BLaER1 (cell line): ENCODE data around the gene SPACA5.
"Not testable (repeated sequence)": the region's sequence is repeated elsewhere in the genome, so short reads cannot be mapped to it uniquely, and the experiment has no call there.

ENCODE experiments used
- H3K27ac ChIP-seq: shearing (Covaris generic); formaldehyde crosslinking; 2 replicates; pipeline ENCODE4 v1.8.1; 2022
- H3K27me3 ChIP-seq: shearing (Covaris generic); formaldehyde crosslinking; 2 replicates; pipeline ENCODE4 v1.8.1; 2022
- H3K36me3 ChIP-seq: shearing (Covaris generic); formaldehyde crosslinking; 2 replicates; pipeline ENCODE4 v1.8.1; 2022
- H3K4me1 ChIP-seq: shearing (Covaris generic); formaldehyde crosslinking; 2 replicates; pipeline ENCODE4 v1.8.1; 2022
- H3K4me2 ChIP-seq: shearing (Covaris generic); formaldehyde crosslinking; 2 replicates; pipeline ENCODE4 v1.8.1; 2022
- H3K4me3 ChIP-seq: shearing (Covaris generic); formaldehyde crosslinking; 2 replicates; pipeline ENCODE4 v1.8.1; 2022
- H3K9ac ChIP-seq: shearing (Covaris generic); formaldehyde crosslinking; 2 replicates; pipeline ENCODE4 v1.8.1; 2022
- H3K9me3 ChIP-seq: shearing (Covaris generic); formaldehyde crosslinking; 2 replicates; pipeline ENCODE4 v1.8.1; 2022
- H4K20me1 ChIP-seq: shearing (Covaris generic); formaldehyde crosslinking; 2 replicates; pipeline ENCODE4 v1.8.1; 2022
- Cebpa-rat ChIP-seq: shearing (Covaris generic); IDR thresholded peaks from 2 replicates; pipeline ENCODE4 v1.8.1; 2022

Gene SPACA5

DNA sequence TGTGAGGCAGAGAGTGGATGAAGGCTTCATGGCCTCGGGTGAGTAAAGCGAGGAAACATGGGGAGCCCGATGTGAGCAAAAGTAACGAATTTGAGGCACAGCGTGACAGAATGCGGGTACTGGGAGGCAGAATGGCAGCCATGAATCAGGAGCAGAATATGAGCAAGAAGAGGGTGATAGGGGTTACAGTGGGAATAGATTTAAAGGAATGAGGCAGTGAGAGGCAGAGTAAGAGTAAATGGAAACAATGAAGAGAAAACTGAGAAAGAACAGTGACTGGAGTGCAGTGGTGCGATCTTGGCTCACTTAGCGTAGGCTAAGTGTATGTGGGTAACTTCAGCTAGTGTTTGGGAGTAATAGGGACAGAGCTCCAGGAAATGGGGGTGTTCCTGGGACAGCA is at the start of gene SPACA5:
SPACA5 (plus strand) TSS at position 301 of the 400 bp plus-strand sequence. CDS start 815 bp downstream, outside the sequence.
- not testable (repeated sequence) for H3K9me3 ChIP-seq, H3K27me3 ChIP-seq, H3K4me1 ChIP-seq, H4K20me1 ChIP-seq, H3K4me3 ChIP-seq, H3K27ac ChIP-seq, H3K9ac ChIP-seq, H3K4me2 ChIP-seq, H3K36me3 ChIP-seq

DNA sequence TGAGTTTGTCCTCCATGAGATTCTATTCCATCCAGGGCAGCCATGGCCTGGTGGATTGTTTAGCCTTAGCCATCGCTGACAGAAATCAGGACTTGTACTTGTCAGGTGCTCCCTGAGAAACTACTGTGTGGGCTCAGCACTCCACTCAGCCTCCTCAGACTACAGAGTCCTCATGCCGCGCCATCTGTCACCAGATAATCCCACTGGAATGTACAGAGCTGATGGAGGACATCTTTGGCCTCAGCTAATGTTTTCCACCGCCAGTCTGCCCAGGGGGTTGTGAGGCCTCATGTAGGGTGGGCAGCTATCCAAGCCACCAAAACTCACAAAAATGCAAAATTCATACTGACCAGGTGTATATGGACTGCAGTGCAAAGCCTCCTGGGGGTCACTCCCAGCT is 48.6 kb upstream of the SPACA5 start:
- H3K9ac ChIP-seq, H4K20me1 ChIP-seq, H3K4me2 ChIP-seq, H3K36me3 ChIP-seq, H3K9me3 ChIP-seq, H3K4me1 ChIP-seq, H3K27ac ChIP-seq, H3K4me3 ChIP-seq: not testable (repeated sequence)
- peaks cover 46% of the 10 kb centered on the region for H3K27me3 ChIP-seq

DNA sequence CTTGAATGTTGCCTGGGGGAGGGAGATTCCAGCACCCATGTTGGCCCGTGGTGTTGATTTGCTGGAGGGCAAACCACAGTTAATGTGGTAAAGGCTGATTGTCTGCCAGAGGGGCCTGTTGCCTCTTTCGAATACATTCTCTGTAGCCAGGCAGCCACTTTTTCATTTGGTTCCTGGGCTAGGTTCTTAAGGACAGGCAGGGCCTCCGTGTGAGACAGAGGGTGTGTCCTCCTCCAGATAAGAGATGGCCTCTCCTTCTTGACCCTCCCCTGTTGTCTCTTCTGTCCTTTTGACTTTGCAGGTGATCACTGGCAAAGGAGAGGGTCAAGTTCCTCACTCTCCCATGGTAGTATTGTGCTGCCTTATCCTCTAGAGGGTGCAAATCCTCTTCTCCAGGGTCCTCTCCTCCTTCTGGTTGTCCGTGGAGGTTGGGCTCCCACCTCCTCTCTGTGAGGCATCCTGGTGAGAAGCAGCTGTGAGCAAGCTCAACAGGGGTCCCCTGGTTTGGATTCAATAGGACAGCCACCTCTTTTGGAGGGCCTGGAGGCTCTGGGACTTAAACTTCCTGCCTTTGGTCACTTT is 47.9 kb upstream of the SPACA5 start:
- no peak for TF ChIP-seq Cebpa-rat

DNA sequence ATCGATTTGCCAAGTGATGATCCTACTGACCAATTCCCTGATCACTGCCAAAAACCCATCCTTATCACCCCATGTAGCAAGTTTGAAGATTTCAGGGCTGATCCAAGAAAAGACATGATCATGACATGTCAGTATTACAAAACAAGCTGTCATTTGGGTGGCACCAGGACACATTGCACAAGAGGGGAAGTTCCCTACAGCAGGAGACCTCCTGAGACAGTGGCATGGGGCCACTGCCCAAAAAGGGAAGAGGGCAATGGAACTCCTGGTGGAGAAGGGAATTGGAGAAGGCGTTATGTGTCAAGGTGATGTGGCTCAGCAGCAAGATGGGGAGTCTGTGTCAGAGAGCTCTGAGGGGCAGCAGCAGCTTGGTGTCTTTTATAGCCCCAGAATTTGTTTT is 46.4 kb upstream of the SPACA5 start:
- TF ChIP-seq Cebpa-rat: no peak
- no peak overlapping the region for H3K9ac ChIP-seq
- no peak overlapping the region for H3K4me2 ChIP-seq
- no peaks in the 10 kb centered on the region for H3K36me3 ChIP-seq
- no peaks in the 10 kb centered on the region for H4K20me1 ChIP-seq
- no peaks in the 10 kb centered on the region for H3K4me1 ChIP-seq
- no peak overlapping the region for H3K4me3 ChIP-seq
- H3K27ac ChIP-seq: no peak overlapping the region
- peaks cover 21% of the 10 kb centered on the region for H3K9me3 ChIP-seq
- peaks cover 48% of the 10 kb centered on the region for H3K27me3 ChIP-seq

More for the DNA sequence above, 47.9 kb upstream of the SPACA5 start:
- H3K4me3 ChIP-seq: no peak overlapping the region
- no peak overlapping the region for H3K27ac ChIP-seq
- no peaks in the 10 kb centered on the region for H4K20me1 ChIP-seq
- peaks cover 46% of the 10 kb centered on the region for H3K27me3 ChIP-seq
- H3K9ac ChIP-seq: no peak overlapping the region
- H3K4me1 ChIP-seq: no peaks in the 10 kb centered on the region
- no peaks in the 10 kb centered on the region for H3K36me3 ChIP-seq
- peaks cover 6% of the 10 kb centered on the region; the same call in 1 of the 2 replicates for H3K9me3 ChIP-seq
- no peak overlapping the region for H3K4me2 ChIP-seq

DNA sequence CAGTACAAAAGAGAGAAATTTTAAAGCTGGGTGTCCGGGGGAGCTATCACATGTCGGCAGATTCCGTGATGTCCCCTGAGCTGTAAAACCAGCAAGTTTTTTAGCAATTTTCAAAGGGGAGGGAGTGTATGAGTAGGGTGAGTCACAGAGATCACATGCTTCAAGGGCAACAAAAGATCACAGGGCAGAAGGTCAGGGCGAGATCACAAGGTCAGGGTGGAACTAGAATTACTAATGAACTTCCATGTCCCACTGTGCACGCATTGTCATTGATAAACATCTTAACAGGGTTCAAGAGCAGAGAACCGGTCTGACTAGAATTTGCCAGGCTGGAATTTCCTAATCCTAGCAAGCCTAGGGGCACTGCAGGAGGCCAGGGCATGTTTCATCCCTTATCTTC is 45.0 kb upstream of the SPACA5 start:
- H3K9me3 ChIP-seq: peaks cover 27% of the 10 kb centered on the region
- H3K27ac ChIP-seq, H3K9ac ChIP-seq, H3K4me1 ChIP-seq, H3K36me3 ChIP-seq, H4K20me1 ChIP-seq, H3K4me2 ChIP-seq, H3K4me3 ChIP-seq: not testable (repeated sequence)
- H3K27me3 ChIP-seq: peaks cover 41% of the 10 kb centered on the region

DNA sequence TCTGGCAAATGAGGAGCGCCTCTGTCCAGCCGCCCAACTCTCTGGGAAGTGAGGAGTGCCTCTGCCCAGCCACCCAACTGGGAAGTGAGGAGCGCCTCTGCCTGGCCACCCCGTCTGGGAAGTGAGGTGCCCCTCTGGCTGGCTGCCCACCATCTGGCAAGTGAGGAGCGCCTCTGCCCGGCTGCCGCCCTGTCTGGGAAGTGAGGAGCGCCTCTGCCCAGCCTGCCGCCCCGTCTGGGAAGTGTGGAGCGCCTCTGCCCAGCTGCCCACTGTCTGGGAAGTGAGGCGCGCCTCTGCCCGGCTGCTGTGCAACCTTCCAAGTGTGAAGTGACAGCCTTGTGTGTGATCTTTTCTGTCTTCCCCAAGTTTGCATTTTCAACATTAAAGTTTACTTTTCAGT is 41.3 kb upstream of the SPACA5 start:
- H3K4me1 ChIP-seq, H3K36me3 ChIP-seq, H3K4me2 ChIP-seq, H3K9ac ChIP-seq, H3K4me3 ChIP-seq, H3K27ac ChIP-seq, H4K20me1 ChIP-seq: not testable (repeated sequence)
- Histone ChIP-seq H3K27me3 (peaks cover 18% of the 10 kb centered on the region; the same call in 1 of the 2 replicates), H3K9me3 (peaks cover 53% of the 10 kb centered on the region)

DNA sequence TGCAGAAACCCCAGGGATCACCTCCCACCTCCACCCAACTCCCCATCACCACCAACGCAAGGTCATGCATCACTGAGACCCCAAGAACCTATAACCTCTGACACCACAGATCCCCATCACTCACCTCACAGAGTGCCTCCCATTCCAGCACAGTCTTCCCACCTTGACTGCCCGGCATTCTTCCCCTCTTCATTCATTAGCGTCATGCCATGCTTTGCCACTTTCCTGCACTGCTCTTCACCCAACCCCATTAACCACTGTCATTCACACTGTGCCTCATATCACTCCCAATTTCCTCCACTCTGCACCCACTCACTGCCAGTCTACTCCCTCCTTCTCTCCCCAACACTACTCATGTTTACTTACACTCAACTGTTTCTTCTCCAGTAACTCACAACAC is 33.6 kb upstream of the SPACA5 start:
- Histone ChIP-seq H3K4me3 (no peak overlapping the region), H3K4me2 (no peak overlapping the region), H3K9me3 (peaks cover 81% of the 10 kb centered on the region), H3K27me3 (0 out of 2 replicates have a peak, but pooled peaks cover 5% of the 10 kb centered on the region), H3K4me1 (no peaks in the 10 kb centered on the region), H3K9ac (no peak overlapping the region), H3K36me3 (peaks cover 53% of the 10 kb centered on the region), H4K20me1 (no peaks in the 10 kb centered on the region), H3K27ac (no peak overlapping the region)
- no peak for TF ChIP-seq Cebpa-rat

DNA sequence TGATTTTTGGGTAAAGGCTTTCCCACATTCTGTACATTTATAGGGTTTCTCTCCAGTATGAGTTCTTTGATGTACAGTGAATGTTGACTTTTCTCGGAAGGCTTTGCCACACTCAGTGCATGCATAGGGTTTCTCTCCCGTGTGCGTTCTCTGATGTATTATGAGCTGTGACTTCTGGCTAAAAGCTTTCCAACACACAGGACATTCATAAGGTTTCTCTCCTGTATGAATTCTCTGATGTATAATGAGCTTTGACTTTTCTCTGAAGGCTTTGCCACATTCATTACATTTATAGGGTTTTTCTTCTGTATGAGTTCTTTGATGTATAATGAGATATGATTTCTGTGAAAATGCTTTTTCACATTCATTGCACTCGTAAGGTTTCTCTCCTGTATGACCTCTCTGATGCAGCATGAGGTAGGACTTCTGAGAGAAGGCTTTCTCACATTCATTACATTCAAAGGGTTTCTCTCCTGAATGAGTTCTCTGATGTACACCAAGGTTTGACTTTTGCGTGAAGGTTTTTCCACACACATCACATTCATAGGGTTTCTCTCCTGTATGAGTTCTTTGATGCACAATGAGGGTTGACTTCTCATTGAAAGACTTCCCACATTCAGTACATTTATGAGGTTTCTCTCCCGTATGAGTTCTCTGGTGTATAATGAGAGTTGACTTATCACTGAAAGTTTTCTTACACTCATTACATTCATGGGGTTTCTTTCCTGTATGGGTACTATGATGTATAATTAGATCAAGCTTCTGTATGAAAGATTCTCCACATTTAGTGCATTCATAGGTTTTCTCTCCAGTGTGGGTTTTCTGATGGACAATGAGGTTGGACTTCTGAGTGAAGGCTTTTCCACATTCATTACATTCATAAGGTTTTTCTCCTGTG is 30.3 kb upstream of the SPACA5 start:
- H3K27ac ChIP-seq: no peak overlapping the region
- TF ChIP-seq Cebpa-rat: no peak
- H3K27me3 ChIP-seq: peaks cover 5% of the 10 kb centered on the region; the same call in 1 of the 2 replicates
- peaks cover 85% of the 10 kb centered on the region for H3K36me3 ChIP-seq
- H3K9me3 ChIP-seq: peaks cover 99% of the 10 kb centered on the region
- H3K4me2 ChIP-seq: no peak overlapping the region
- H3K4me1 ChIP-seq: no peaks in the 10 kb centered on the region
- no peak overlapping the region; the same call in 1 of the 2 replicates for H3K4me3 ChIP-seq
- H4K20me1 ChIP-seq: no peaks in the 10 kb centered on the region
- no peak overlapping the region for H3K9ac ChIP-seq

DNA sequence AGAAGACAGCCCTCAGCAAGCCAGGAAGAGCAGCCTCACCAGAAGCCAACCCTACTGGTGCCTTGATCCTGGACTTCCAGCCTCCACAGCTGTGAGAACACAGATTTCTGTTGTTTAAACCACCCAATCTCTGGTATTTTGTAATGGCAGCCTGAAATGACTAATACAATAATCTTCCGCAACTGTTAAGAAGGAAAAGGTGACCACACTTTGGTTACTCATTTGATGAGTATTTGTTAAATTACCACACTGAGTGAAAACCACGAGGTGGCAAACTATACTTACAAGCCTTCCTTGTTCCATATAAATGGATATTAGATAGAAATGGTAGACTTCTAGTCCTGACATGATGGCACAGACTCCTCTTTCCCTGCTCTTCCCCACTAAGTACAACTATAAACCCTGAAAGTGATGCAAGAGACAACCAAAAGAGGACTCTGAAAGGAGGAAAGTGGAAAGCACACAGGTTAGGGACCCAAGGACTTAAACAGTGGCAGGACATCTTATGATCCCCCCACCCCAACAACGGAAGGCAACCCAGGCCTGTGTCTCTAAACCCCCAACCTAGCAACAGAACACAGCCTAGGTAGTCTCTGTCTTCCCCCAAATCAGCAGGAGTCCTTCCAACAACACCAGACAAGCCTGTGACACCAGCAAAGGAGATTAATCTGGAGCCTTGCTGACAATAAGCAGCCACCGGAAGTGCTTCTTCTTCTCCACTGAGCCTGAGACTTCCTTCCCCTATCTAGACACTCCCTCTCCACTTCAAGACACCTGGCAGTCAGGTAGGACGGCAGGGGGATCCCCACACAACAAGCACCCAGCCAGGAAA is 15.3 kb upstream of the SPACA5 start:
- Histone ChIP-seq H3K9ac (no peak overlapping the region), H4K20me1 (no peaks in the 10 kb centered on the region), H3K9me3 (peaks cover 85% of the 10 kb centered on the region), H3K36me3 (peaks cover 84% of the 10 kb centered on the region), H3K4me1 (no peaks in the 10 kb centered on the region), H3K4me3 (no peak overlapping the region), H3K27ac (no peak overlapping the region), H3K4me2 (no peak overlapping the region), H3K27me3 (peaks cover 32% of the 10 kb centered on the region)
- TF ChIP-seq Cebpa-rat: no peak

DNA sequence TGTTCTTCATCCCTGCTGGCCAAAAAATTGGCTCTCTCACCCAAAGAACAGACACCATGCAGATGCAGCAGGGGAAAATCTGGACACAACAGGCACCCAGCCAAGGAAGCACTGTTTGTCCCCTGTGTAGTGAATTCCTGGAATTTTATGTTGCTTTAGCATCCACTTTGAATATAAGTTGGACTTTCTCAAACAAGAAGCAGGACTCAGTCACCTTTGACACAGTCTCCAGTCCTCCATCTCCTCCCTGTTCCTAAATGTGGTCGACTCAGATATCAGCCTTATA is 14.8 kb upstream of the SPACA5 start:
- H3K27me3 ChIP-seq: peaks cover 37% of the 10 kb centered on the region
- H3K27ac ChIP-seq: no peak overlapping the region
- no peak overlapping the region for H3K9ac ChIP-seq
- peaks cover 84% of the 10 kb centered on the region for H3K36me3 ChIP-seq
- no peak overlapping the region for H3K4me3 ChIP-seq
- H3K4me1 ChIP-seq: no peaks in the 10 kb centered on the region
- H3K4me2 ChIP-seq: no peak overlapping the region
- peaks cover 86% of the 10 kb centered on the region for H3K9me3 ChIP-seq
- no peak for TF ChIP-seq Cebpa-rat
- no peaks in the 10 kb centered on the region for H4K20me1 ChIP-seq
